Measurements from ENCODE around the gene AKR1C2.
A peak's percentile ranks its signal among the peaks of the same experiment; 100 is the strongest.
"Not testable (repeated sequence)": the region's sequence is repeated elsewhere in the genome, so short reads cannot be mapped to it uniquely, and the experiment has no call there.

AKR1C2 gene

DNA sequence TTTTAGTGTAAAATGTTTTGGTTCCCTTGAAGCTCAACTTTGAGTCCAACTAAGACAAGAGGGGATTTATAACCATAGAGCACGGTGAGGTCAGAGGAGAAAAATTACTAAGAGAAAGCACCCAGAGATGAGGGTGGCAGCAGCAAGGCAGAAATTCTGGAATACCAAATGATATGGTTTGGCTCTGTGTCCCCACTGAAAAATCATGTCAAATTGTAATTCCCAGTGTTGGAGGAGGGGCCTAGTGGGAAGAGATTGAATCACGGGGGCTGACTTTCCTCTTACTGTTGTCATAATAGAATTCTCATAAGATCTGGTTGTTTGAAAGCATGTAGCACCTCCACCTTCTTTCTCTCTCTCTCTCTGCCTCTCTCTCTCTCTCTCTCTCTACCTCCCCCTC lies 59.8 kb downstream of the AKR1C2 start:
- in situ Hi-C loops (cut with HindIII; ENCODE audit: low pct_ligation_motif_present, low pct_unique_long_range_greater_than_20kb, low sequenced_read_pairs), result no loop called here
- DNase-seq, result no peak

DNA sequence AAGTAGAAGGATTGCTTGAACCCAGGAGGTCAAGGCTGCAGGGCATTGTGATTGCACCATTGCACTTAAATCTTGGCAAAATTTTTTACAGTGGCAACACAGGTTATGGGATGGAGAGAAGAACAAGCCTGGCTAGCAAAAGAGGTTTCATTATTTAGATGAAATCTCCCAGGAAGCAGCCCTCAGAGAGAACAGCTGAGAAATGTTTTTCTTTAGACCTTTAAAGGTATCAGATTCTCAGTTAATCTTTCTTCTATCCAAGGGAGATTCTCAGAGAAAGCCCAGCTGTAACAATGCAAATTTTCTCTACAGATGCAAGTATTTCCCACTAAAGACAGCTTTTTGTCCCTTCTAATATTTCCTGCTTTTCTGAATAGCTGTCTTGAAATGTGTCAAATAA lies 60.2 kb downstream of the AKR1C2 start:
- DNase-seq; in situ Hi-C loops (cut with HindIII; ENCODE audit: low pct_ligation_motif_present, low pct_unique_long_range_greater_than_20kb, low sequenced_read_pairs): not testable (repeated sequence)

DNA sequence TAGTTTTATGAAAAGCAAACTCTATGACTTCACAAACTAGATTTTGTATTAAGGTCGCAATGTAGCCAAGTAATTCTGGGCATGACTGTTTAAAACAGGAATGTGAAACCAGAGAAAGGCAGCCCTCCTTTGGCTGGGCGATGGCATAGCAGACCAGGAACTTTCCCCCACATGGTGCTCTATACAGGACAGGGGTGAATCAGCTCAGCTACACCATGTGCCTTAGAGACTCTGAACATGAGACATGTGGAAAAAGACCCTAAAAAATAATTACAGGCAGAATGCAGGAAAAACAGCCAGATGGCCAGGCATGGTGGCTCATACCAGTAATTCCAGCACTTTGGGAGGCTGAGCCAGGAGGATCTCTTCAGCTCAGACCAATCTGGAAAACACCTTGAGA lies 60.7 kb downstream of the AKR1C2 start:
- DNase-seq, result peak; percentile 27
- in situ Hi-C loops (cut with HindIII; ENCODE audit: low pct_ligation_motif_present, low pct_unique_long_range_greater_than_20kb, low sequenced_read_pairs), result not testable (repeated sequence)

DNA sequence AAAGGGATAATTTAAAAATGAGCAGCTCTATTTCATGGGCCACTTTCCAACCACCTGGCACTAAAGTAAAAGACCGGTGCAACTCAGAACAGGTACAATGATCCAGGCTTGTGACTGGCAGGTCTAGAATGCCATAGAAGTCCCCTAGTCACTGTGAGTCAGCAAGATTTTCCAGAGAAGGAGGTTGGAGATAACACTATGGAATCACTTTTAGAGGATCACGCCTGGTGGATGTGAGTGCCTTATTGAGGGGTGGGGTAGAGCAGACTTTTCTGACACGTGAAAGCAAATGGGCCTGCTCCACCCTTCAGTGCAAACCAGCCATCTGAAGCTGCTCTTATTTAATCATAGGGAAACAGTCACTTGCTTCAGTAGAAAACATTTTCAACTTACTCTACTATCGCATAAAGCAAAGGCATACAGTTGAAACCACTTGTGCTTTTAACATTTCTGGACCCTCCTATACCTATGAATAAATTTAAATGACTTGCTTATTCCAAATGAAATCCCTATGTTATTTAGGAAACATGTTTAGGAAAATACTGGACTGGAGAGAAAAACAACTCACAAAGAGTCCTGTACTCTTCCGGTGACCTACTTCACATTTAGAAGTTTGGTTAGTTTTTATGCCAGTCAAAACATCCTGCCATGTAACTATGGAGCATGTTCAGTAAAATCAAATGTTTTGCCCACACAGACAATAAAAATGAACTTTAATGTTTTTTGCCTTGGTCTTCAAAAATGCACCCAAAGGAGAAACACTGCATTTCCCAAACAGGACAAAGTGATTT lies 61.9 kb downstream of the AKR1C2 start:
- peak; percentile 6 for DNase-seq
- in situ Hi-C loops (cut with HindIII; ENCODE audit: low pct_ligation_motif_present, low pct_unique_long_range_greater_than_20kb, low sequenced_read_pairs), result no loop called here

DNA sequence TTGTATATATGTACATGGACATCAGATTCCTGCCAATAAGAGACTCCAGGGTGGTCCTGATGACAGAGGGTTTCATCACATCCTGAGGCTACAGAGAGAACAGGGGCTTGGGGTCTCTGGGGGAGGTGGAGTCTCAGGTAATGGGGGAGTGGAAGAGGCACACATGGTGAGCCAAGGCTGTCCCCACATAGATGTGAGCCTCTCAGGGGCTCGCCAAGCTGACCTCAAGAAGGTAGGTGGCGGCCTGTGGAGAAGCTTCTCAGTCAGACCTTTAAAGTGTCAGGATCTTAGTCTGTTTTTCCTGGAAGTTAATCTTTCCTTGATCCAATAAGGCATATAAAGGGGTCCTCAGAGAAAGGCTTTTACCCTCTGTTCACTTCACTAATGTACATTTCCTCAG lies 62.7 kb downstream of the AKR1C2 start:
- DNase-seq; in situ Hi-C loops (cut with HindIII; ENCODE audit: low pct_ligation_motif_present, low pct_unique_long_range_greater_than_20kb, low sequenced_read_pairs): not testable (repeated sequence)

DNA sequence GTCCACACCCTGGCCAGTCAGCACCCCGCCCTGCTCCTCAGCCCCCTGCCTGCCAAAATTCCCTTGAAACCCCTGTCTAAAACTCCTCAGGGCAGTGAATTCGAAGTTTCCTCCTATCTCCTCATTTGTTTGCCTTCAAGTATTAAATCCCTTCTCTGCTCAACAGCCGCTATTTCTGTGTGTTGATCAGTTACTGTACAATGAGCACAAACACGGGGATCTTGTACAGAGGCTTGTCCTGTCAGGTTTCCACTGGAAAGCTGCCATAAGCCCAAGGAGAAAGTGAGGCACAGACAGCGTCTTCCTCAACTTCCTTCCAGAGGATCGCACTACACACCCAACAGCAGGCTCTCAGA lies 63.6 kb downstream of the AKR1C2 start:
- in situ Hi-C loops (cut with HindIII; ENCODE audit: low pct_ligation_motif_present, low pct_unique_long_range_greater_than_20kb, low sequenced_read_pairs), result not testable (repeated sequence)

DNA sequence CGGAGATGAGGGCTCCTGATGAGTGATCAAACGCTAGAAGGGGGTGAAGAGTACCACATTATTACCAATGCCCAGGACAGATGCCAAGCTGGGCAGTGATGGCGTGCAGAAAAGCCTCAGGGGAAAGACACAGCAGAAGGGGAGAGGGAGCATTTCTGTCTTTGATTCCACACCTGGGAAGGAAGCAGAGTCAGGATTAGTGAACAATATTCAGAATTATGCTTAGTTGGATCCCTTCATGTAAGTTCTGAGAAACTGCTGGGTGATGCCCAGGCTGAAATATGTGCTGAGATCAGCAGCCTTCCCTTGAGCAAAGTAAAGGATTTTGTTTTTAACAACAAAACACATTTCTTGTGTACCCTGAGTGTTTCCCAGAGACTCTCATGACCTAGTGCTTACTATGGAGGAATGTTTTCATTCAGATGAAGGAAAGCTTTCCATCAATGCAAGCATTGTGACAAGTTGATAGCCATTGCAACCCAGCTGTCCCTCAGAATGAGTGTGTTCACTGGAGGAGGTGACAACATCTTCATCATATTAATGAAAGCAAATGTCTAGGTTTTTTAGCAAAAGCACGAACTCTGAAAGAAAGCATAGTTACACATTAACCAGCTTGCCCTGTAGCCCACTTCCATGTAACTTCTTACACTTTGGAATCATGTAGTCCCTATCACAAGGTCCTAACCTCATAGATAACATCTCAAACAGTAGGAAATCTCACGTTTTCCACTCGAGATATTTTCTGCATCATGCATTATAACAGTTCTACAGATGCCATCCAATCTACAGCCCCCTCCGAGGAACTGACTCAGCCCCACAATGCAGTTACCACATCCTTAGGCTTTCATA lies 64.2 kb downstream of the AKR1C2 start:
- DNase-seq, result peak; percentile 1

More for the DNA sequence above, 63.6 kb downstream of the AKR1C2 start:
- not testable (repeated sequence) for DNase-seq

More for the DNA sequence above, 64.2 kb downstream of the AKR1C2 start:
- in situ Hi-C loops (cut with HindIII; ENCODE audit: low pct_ligation_motif_present, low pct_unique_long_range_greater_than_20kb, low sequenced_read_pairs), result no loop called here

Data from ACHN (cell line).